GM19025 (cell line): ENCODE results near the gene ADCK1.
"Not testable (repeated sequence)": the region's sequence is repeated elsewhere in the genome, so short reads cannot be mapped to it uniquely, and the experiment has no call there.

Experiments used
- ATAC-seq: cut with Tn5 transposase; IDR thresholded peaks from one replicate; pipeline ENCODE4 v1.9.1; 2021; ENCODE audit warnings: mild to moderate bottlenecking, low read depth, moderate library complexity; ENCODE audit not compliant: unreplicated experiment

Gene ADCK1

DNA sequence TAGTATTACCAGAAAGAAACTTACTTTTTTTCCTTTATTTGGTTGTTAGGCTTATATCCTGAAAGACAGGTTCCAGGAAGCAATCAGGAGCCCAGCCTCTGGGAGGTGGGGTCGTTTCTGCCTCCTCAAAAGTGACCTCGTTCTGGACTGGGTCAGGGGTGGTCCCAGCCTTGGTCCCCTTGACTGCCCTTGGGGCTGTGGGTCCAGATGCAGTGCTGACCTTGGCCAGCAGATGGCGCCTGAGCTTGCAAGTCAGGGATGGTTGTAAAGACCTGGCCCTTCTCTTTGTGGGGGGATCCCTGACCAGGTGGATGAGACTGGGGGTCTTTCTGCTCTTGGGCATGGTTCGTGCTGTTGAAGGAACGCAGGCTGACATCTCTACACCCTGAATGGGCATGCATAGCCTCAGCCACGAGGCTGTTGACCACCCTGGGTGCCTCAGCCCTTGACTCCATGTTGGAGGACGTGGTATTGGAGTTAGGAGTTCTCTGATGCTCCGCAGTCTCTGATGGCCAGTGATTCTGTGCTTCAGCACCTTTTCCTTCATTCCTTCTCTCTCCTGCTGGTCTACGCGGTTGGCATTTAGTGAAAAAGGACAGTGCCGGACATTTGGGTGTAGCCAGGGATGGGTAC, 62.4 kb downstream of the ADCK1 start:
- peak; percentile 43 for ATAC-seq

DNA sequence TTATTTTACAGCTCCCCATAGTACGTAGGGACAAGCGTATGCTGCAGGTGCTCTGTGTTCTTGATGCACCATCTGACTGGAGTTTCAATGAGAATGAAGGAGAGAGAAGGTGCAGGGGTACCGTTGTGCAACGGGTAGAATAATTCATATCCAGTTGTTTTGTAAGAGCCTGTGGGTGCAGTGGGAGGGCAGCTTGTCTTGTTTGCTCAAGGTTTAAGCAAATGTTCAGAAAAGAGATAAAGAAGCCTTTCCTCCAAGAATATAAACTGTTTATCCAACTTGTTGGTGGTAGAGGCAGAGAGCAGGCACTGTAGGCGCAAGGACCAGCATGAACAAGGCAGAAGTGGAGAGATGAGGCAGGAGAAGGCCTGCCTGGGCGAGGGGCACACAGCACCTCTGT, 64.2 kb downstream of the ADCK1 start:
- no peak for ATAC-seq

DNA sequence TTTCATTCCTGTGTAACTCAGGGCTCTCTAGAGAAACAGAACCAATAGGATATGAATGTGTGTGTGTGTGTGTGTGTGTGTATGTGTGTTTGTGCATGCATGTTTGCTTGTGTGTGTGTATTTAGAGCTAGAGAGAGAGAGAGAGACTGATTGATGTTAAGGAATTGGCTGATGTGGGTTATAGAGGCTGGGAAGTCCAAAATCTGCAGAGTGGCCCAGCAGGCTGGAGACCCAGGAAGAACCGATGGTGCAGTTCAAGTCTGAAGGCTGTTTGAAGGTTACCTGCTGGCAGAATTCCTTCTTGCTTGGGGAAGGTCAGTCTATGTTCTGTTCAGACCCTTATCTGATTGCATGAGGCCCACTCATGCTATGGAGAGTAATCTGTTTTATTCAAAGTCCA, 64.7 kb downstream of the ADCK1 start:
- no peak for ATAC-seq

DNA sequence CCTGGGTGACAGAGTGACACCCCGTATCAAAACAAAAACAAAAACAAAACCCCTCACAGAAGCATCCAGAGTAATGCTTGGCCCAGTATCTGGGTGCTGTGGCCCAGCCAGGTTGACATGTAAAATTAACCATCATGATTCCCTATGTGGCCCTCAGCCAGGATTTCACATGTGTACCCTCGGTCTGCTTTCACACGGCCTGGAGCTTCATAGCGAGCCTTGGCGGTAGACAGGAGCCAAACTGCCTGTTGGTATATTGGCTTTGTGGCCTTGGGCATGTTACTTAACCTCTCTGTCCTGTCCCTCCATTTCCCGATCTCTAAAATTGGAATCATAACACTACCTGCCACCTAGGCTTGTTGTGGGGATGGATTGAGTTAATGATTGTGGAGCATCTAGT, 65.5 kb downstream of the ADCK1 start:
- no peak for ATAC-seq

DNA sequence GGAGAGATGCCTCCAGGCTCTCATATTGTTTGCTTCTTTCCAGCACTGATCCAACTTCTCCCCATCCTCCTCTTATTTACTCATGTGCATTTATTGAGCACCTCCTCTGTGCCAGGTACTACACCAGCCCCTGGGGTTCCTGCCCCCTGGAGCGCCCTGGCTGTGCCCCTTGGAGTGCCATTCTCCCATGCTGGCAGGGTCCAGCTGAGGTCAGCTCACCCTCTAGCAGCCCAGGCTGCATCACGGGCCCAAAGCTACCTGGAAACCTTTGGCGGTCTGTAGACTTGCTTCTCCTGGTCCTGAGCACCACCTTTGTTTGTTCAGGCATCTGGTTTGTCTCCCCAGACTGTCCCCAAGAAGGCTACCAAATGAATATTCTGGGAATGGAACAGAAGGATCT, 67.0 kb downstream of the ADCK1 start:
- no peak for ATAC-seq

DNA sequence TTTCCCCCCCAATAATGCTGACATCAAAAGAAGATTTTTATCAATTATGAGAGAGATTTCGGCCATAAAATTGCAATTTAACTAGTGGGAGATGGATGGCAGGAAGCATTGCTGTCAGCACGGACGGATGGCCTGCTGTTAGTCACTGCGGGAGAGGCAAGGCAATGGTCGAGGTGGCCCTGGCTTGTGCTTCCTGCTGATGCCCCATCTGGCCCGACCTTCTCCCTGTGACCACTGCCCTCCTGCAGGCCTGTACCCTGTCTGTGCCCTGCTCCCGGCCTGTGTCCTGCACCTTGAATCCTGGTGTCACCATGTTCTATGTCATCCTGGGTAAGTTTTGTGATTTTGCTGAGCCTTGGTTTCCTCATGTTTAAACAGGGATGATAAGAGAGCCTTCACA, 67.6 kb downstream of the ADCK1 start:
- no peak for ATAC-seq

DNA sequence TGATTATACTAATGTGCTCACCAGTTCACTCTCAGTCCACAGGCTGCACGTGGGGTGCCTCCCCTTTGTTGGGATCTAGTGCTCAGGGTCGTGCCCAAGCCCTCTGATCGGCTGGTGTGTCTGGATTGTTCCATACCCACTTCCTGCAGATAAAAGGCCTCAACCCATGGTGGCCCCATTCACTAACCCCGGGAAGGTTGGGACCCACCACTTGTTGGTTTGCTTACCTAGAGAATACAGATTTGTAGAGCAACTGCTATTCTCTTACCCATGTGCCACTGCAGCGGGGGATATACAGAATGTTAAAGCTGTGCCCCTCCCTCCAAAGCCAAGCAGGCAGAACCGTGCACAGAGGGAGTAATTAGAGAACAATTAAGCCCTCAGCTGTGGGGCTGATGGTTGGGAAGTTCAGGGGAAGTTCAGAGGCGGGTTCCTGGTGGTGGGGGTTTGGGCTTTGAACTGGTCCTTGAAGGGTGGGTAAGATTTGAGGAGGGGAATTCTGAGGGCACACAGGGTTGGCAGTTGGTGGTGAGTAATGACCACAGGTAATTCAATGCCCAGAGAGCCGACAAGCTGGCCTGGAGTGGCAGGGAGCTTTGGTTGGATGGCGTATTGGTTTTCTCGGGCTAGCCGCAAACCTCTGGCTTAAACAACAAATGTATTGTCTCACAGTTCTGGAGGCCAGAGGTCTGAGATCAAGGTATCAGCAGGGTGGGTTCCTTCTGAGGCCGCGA, 68.8 kb downstream of the ADCK1 start:
- no peak for ATAC-seq

DNA sequence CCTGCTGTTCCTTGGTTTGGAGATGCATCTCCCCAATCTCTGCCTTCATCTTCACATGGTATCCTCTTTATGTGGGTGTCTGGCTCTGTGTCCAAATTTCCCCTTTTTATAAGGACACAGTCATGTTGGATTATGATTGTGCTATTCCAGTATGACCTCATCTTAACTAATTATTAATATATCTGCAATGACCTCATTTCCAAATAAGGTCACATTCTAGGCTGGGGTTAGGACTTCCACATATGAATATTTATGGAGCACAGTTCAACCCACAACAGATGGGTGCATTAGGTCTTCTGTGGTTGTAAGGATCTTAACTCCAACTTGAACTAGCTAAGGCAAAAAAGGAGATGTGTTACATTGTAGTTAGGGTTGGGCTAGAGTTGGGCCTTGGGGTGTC, 69.4 kb downstream of the ADCK1 start:
- ATAC-seq, result no peak

DNA sequence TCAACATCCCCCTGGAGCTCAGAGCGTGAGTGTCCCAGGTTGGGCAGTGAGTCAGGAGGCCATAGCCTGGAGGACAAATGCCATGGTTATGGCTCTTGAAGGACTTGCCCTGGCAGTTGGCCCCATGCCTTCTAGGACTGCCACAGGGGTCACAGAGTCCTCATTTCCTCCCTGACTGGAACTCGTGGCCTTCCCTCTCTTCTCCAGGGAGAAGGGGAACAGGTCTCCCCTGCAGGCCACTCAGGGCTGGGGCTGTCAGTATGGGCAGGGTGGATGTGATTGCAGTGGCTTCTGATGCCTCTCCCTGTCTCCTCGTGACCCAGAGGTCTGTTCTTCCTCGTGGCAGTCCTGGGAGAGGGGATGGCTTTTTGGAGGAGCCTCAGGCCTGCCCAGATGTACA, 70.7 kb downstream of the ADCK1 start:
- ATAC-seq, result no peak

DNA sequence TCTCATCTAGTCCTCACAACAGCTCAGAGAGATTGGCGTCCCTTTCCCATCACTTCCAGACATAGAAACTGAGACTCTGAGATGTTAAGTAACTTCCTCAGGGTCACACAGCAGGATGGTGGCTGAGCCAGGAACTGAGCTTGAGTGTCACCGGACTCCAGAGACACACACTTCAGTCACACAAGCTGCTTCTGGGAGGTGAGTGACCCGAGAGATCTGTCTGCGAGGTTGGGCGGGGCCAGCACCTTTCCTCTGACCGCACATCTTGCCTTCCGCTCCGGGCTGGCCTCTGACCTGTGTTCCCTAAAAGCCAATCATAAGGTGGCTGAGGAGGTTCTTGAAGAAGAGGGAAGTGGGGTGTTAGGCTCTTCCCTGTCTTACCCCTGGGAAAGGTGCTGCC, 72.2 kb downstream of the ADCK1 start:
- no peak for ATAC-seq

DNA sequence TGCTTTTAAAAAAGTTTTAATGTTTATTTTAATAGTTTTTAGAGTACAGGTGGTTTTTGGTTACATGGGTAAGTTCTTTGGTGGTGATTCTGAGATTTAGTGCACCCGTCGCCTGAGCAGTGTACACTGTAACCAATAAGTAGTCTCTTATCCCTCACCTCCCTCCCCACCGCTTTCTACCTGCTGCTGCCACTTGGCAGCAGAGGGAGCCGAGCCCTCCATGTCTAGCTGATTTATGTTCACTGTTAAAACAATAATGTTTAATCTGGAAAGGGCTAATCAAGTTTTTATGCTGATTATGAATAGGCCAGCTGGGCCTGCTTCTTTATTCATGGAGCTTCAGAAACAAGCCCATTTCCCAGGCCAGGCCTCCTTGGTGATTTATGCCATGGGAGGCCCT, 73.1 kb downstream of the ADCK1 start:
- ATAC-seq, result no peak

DNA sequence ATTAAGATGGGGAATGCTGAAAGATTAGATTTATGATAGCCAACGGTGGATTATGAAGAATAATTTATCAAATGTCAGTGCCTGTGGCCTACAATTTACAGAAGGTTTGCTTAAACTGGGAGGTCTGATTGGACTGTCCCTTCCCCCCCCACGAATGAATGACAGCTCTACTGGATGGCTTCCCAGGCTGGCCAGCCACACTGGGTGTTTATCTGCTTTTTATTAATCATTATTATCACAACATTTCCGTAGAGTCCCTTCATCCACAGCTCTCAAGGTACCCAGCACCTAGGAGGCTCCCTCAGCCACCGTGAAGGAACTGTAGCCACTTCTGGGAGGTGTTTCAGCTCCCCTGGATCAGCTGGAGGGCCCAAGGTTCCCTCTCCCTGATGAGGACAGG, 78.9 kb downstream of the ADCK1 start:
- ATAC-seq, result no peak

DNA sequence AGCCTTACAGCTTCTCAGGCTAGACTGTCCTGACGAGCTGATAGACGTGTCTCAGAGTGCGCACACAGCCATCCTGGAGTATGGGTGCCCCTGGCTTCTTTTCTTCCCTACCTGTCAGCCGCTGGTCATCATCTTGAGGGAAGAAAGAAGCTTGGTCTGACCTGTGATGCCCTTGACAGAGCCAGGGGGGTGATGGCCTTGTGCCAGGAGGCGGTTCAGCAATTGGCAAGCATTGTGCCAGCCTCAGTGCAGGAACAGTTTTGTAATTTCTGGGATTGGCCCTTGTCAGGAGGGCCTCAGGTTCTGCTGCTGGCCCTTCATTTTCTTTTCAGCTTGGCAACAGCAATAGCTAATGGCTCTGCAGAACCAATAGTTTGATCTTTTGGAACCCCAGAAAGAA, 80.1 kb downstream of the ADCK1 start:
- no peak for ATAC-seq

DNA sequence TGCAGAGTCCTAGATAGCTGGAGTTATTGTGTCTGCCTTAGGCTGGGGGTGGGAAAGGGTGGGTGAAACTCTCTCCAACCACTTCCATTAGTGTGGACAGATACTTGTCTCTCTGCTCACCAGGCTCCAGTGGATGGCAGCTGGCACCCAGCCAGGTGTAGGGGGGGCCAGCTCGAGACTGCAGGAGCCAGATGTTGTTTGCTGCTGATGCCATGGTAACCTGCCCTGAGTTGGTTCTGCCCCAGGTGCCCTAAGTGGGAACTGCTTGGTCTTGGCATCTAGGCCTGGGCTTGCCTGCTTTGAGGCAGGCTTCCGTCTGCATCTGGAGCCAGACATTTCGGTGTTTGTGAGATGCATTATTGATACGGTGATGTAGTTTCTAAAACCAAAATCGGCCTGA, 82.2 kb downstream of the ADCK1 start:
- ATAC-seq, result no peak

DNA sequence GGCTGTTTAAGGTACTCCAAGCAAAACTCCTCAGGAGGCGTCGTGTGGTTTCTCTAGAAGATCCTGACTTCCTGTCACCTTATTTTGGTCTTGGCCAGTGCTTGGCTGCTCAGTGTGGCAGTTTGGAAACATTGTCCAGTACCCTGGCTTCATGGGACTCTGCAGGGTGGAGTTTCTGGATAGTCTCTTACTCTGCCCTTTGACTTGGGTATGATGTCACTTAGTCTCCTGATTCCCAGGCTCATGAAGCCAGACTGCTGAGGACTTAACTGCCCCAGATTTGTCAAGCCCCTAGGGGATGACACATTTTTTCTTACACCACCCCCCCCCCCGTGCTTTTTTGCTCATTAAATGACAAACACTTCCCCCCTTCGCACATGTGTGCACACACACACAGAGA, 82.7 kb downstream of the ADCK1 start:
- ATAC-seq, result no peak

DNA sequence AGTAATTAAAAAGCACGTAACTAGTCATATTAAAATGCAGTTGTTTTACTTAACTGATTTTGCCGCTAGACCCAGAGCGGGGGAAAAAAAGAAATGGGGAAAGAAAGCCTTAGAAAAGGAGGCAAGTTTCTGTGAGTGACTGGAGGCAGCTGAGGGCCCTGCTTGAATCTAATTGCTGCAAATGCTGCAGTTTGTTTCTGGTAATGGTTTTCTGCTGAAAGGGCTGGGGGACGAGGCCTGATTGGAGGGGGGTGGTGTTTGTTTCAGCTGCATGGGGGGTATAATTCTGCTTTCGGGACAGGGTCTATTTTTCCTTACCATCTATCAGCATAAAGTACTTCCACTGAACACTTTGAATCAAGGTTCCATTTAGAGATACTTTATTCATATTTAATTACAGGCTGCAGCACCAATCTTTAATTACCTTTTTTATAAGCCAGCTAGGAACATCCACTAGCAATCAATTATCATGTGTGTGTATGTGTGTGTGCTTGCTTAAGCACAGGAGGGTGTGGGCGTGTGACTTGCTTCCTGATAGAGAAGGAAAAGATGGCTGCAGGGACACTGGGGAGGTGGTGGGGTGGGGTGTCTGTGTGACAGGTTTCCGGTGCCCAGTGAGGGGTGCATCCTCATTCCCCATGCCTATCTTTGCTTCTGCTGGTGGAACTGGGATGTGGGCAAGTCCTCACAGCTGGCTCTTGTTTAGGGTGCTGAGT, 83.4 kb downstream of the ADCK1 start:
- ATAC-seq, result no peak

DNA sequence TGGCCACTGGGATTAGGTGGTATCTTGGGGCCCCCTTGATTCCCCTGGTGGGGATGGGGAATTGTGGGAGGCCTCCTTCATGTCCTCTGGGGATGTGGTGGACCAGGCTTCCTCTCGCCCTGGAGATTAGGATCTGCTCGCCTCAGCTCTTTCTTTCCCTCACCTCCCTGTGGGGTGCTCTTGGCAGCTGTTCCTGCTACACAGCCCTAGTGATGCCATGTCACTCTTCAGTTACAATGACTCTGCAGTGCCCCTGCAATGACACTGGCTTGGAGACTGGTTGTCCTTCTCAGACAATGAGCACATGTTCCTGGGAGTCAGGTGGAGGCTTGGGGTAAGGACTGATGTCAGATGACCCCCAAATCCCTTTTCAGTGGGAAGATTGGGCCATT, 83.9 kb downstream of the ADCK1 start:
- ATAC-seq, result no peak

DNA sequence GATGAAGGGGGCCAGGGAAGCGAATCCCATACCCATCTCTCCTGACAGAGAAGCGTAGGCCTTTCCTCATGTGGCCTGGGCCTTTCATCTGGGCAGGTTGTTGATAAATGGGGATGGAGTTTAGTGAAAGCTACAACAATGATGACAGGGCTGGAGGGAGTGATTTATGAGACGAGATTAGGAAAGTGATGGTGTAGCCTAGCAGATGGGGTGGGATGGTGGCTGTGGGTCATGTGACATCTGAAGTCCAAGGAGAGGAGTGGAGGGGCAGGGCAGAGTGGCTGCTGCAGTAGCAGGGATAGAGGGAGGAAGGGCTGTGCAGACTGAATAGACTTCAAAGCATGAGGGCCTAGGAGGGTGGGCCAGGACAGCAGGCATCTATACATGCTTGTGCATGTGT, 85.5 kb downstream of the ADCK1 start:
- no peak for ATAC-seq

DNA sequence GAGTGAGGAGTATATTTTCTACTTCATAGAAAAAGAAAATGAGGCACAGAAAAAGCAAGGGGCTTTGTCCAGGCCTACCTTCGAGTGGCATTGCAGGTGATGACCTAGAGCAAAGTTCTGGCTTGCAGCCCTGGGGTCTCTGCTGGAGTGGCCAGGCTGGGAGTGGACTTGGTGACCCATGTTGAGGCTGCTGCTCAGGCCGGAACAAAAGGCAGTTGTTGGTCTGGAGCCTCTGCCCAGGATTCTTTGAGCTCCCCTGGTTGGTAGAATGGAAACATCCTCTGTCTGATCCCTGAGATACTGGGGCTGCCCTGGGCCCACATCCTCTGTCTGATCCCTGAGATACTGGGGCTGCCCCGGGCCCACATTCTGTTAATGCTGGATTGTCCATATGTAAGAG, 86.1 kb downstream of the ADCK1 start:
- no peak for ATAC-seq

DNA sequence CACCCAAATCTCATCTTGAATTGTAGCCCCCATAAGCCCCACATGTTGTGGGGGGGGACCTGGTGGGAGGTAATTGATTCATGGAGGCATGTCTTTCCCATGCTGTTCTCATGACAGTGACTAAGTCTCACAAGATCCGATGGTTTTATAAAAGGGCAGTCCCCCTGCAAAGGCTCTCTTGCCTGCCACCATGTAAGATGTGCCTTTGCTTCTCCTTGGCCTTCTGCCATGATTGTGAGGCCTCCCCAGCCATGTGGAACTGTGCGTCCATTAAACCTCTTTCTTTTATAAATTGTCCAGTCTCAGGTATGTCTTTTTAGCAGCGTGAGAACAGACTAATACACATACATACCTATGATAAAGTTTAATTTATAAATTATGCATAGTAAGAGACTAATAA, 89.0 kb downstream of the ADCK1 start:
- not testable (repeated sequence) for ATAC-seq

DNA sequence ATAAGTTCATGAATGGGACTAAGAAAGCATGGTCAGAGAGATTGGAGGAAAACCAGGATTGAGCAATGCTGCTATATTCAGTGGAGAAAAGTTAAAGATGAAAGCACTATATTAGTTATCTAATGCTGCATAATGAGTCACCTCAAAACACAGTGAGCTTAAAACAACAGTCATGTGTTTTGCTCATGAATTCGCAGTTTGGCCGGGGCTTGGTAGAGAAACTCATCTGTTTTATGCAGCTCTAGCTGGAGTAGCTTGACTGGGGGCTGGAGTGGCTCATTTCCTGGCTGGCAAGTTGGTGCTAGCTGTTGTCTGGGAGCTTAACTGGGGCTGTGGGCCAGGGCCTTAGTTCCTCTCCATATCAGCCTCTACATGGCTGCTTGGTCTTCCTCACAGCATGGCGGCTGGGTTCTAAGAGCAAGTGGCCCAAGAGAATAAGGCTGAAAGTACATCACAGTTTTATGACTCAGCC, 90.1 kb downstream of the ADCK1 start:
- ATAC-seq, result no peak

DNA sequence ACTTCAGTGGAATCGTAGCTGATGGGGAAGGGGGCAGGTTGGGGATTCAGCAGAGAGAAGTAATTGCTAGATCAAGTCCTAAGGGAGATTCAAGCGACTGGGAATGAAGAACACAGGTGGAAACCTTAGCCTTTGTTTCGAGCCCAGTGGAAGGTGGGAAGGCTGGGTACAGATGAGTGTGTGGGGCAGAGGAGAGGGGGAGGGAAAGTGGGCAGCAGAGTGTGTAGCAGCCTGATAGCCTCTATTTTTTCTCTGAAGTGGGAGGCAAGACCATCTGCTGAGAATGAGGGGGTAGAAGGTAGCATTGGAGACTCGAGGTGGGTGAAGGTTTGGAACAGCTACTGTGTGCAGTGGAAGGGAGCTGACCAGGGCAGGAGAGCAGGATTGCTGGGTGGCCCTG, 91.0 kb downstream of the ADCK1 start:
- ATAC-seq, result no peak
